Common myeloid progenitor, CD34-positive (primary cell): ENCODE data around the gene MYBPHL.
"Not testable (repeated sequence)": the region's sequence is repeated elsewhere in the genome, so short reads cannot be mapped to it uniquely, and the experiment has no call there.

Source experiments
- CTCF ChIA-PET: fragments of 350-600 bp; sonication (Branson Sonifier 250); formaldehyde crosslinking; loops from one replicate; lab custom pipeline; 2021; ENCODE audit warnings: antibody characterized with exemption; lab: Charles Lee
- POLR2A ChIA-PET: fragments of 350-600 bp; sonication (Branson Sonifier 250); formaldehyde crosslinking; loops from one replicate; lab custom pipeline; 2021; ENCODE audit warnings: antibody characterized with exemption; lab: Charles Lee
- DNase-seq, 3 donors: peaks; one replicate each; pipeline versions ENCODE4 v3.0.0 to v3.0.0-alpha.2; 2013
- H3K27ac ChIP-seq, 2 experiments: 1 replicate in 1 of 2; 2 replicates in 1 of 2; pipeline ENCODE4 v1.7.0; 2013; ENCODE audit warnings: inconsistent platforms in 2 of 2, low read length in 2 of 2, mild to moderate bottlenecking in 2 of 2, low read depth in 1 of 2, moderate library complexity in 1 of 2; ENCODE audit not compliant: severe bottlenecking in 2 of 2, insufficient read depth in 1 of 2, poor library complexity in 1 of 2
- H3K27me3 ChIP-seq, 5 experiments: replicated peaks in 2 of 5; 1 replicate in 3 of 5; 2 replicates in 2 of 5; pipeline versions ENCODE4 v1.6.1 to v1.7.0; 2013; ENCODE audit warnings: low read length in 4 of 5, mild to moderate bottlenecking in 2 of 5, moderate library complexity in 2 of 5, inconsistent platforms in 1 of 5; ENCODE audit not compliant: insufficient read depth in 5 of 5, control insufficient read depth in 4 of 5
- H3K36me3 ChIP-seq, 4 experiments: 1 replicate in 2 of 4; 2 replicates in 2 of 4; pipeline versions ENCODE4 v1.6.1 to v1.7.0; 2013; ENCODE audit warnings: low read length in 3 of 4, control low read depth in 1 of 4, mild to moderate bottlenecking in 1 of 4; ENCODE audit not compliant: control insufficient read depth in 4 of 4, insufficient read depth in 4 of 4
- H3K4me1 ChIP-seq, 4 experiments: 1 replicate in 3 of 4; 2 replicates in 1 of 4; pipeline versions ENCODE4 v1.6.1 to v1.7.1; 2013; ENCODE audit warnings: low read length in 3 of 4, mild to moderate bottlenecking in 3 of 4, control low read depth in 1 of 4, inconsistent platforms in 1 of 4, moderate library complexity in 1 of 4; ENCODE audit not compliant: control insufficient read depth in 4 of 4, insufficient read depth in 4 of 4; ENCODE audit errors: control extremely low read depth in 1 of 4
- H3K4me3 ChIP-seq, 7 experiments: 1 replicate in 4 of 7; 2 replicates in 3 of 7; pipeline versions ENCODE4 v1.5.1 to v1.7.0; 2013; ENCODE audit warnings: mild to moderate bottlenecking in 7 of 7, low read length in 6 of 7, moderate library complexity in 6 of 7, inconsistent platforms in 2 of 7, low read depth in 2 of 7, control low read depth in 1 of 7; ENCODE audit not compliant: insufficient read depth in 4 of 7, control insufficient read depth in 1 of 7; ENCODE audit errors: extremely low read depth in 1 of 7
- H3K9me3 ChIP-seq, 5 experiments: 1 replicate in 4 of 5; 2 replicates in 1 of 5; pipeline versions ENCODE4 v1.6.1 to v1.7.1; 2013; ENCODE audit warnings: low read length in 4 of 5, mild to moderate bottlenecking in 2 of 5, inconsistent platforms in 1 of 5, low read depth in 1 of 5, moderate library complexity in 1 of 5; ENCODE audit not compliant: control insufficient read depth in 4 of 5, insufficient read depth in 2 of 5; ENCODE audit errors: control extremely low read depth in 1 of 5
- WGBS: methylation state at CpG from one replicate; pipeline ENCODE4 v1.1.5; 2013; ENCODE audit not compliant: insufficient coverage; 5-methylcytosine and 5-hydroxymethylcytosine counted together

The MYBPHL gene

DNA sequence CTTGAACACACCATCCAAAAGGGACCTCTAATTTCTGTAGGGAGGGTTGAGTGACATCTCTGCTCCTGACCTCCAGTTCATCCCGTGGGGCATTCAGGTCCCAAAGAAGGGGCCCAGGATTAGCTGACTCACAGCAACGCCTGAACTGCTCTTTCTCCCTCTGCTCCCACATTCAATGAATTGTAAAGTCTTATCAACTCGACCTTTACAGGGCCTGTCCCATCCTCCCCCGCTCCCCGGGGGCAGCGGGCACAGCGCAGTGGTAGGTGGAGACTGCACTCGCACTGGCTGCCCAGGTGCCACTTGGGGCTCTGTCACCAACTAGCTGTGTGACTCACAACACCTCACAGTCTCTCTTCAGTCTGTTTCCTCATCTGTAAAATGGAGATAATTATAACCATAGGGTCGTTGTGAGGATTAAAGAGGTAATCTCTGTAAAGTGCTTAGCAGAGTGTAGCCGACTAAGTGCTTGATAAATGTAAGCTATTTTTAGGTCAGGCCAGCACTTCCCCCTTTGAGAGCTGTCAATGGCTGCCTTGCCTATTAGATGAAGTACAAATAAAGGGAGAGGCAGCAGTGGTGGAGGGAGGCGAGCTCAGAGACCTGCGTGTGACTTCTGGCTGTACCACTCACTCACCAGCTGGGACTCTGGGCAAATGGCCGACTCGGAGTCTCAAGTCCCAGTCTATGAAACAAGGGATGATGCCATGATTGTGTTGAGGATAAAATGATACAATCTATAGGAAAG is 637 bp upstream of the MYBPHL start:
- Histone ChIP-seq H3K4me3 (no peak overlapping the region), H3K36me3 (no peaks in the 10 kb centered on the region), H3K4me1 (peaks cover 0 to 16% (median 4%) of the 10 kb centered on the region in 4 experiments), H3K9me3 (no peaks in the 10 kb centered on the region), H3K27ac (no peak overlapping the region), H3K27me3 (peaks cover 0 to 14% (median 2%) of the 10 kb centered on the region in 5 experiments)
- WGBS, result 50% methylated on average over 8 of the region's 14 CpGs
- ChIA-PET POLR2A (interaction anchor here (0.6 kb wide), 1 partner anchor 29 kb away, joined by 3 read pairs; no protein-coding TSS in a partner anchor), CTCF (interaction anchor here (1.0 to 3.1 kb wide), 4 partner anchors 10 to 29 kb away, joined by 4 to 17 read pairs (median 6); no protein-coding TSS in a partner anchor)
- peak in 2 of 3 donors; percentile 26 to 40 for DNase-seq

DNA sequence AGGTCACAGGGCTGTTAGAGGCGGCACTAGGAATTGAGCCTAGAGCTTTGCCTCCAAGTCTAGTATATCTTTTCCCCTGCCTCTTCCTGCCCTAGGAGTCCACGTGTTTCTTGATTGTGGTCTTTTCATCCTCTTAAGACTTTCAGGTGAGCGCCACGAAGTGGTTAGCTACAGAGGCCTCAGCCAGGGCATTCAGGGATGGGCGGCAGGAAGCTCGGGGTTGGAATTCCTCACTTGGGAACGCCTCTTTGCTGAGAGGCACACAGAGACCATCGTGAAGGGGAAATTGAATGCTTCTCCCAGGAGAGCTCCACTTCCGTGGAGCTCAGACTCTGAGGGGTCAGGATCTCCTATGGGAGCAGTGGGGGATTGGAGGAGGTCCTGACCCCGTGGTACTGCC is 820 bp downstream of the MYBPHL start:
- H3K27ac ChIP-seq, result not testable (repeated sequence)
- 97% methylated on average over 5 of the region's 10 CpGs for WGBS
- CTCF ChIA-PET, result interaction anchor here (0.5 to 2.5 kb wide), 4 partner anchors 16 to 134 kb away, joined by 3 to 8 read pairs (median 3); no protein-coding TSS in a partner anchor

DNA sequence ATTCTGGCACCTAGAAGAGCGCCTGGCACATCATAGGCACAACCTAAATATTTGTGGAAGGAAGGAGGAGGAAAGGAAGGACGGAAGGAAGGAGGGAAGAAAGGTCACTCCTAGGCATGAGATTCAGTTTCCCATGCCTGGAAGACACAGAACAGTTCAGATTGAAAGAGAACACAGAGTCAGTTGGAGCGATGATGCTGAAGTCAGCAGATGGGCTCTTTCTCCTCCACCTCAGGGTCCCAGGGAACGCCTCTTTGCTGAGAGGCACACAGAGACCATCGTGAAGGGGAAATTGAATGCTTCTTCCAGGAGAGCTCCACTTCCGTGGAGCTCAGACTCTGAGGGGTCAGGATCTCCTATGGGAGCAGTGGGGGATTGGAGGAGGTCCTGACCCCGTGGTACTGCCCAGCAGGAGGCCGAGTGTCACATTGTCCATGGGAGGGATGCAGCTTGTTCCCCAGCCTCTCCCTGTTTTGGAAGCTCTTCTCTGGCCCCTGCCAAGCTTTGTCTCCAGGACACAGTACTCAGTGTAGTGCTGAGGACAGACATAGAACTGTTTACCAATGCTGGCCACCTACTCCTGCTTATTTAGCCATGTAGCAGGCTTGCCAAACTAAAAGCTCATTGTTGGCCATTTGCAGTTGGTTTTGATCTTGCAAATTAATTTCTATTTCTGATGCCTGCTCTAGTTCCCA is 2.4 kb downstream of the MYBPHL start:
- 86% methylated on average over 2 of the region's 8 CpGs for WGBS

More for the DNA sequence above, 820 bp downstream of the MYBPHL start:
- DNase-seq, H3K4me3 ChIP-seq, H3K9me3 ChIP-seq, H3K36me3 ChIP-seq, POLR2A ChIA-PET: not testable (repeated sequence)
- peaks cover 0 to 16% (median 4%) of the 10 kb centered on the region in 4 experiments for H3K4me1 ChIP-seq
- peaks cover 0 to 18% (median 2%) of the 10 kb centered on the region in 5 experiments for H3K27me3 ChIP-seq

DNA sequence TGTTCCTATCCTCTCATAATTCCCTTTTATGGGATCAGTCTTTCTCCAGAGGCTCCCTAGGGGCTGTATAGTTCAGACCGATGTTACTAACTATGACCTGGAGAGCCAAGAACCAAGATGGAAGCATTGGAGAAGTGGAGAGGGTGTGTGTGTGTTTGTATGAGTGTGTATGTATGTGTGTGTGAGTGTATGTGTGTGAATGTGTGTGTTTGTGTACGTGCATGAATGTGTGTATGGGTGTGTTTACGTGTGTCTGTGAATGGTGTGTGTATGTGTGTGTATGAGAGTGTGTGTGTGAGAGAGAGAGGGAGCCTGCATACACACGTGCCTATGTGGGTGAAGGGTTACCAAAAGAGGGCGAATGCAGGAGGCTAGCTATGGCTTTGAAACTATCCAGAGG is 4.9 kb downstream of the MYBPHL start:
- 100% methylated on average over 5 of the region's 5 CpGs for WGBS
- POLR2A ChIA-PET, result no interaction called here

More for the DNA sequence above, 2.4 kb downstream of the MYBPHL start:
- POLR2A ChIA-PET, result no interaction called here
- no peak overlapping the region for H3K4me3 ChIP-seq
- no peak for DNase-seq
- CTCF ChIA-PET, result interaction anchor here (1.1 to 2.5 kb wide), 3 partner anchors 22 to 40 kb away, joined by 3 to 8 read pairs (median 7); partner anchors contain the start of gene PSRC1
- H3K4me1 ChIP-seq, result peaks cover 0 to 16% (median 4%) of the 10 kb centered on the region in 4 experiments
- no peaks in the 10 kb centered on the region for H3K36me3 ChIP-seq
- H3K27me3 ChIP-seq, result peaks cover 0 to 31% (median 2%) of the 10 kb centered on the region in 5 experiments
- no peaks in the 10 kb centered on the region for H3K9me3 ChIP-seq
- H3K27ac ChIP-seq, result no peak overlapping the region

DNA sequence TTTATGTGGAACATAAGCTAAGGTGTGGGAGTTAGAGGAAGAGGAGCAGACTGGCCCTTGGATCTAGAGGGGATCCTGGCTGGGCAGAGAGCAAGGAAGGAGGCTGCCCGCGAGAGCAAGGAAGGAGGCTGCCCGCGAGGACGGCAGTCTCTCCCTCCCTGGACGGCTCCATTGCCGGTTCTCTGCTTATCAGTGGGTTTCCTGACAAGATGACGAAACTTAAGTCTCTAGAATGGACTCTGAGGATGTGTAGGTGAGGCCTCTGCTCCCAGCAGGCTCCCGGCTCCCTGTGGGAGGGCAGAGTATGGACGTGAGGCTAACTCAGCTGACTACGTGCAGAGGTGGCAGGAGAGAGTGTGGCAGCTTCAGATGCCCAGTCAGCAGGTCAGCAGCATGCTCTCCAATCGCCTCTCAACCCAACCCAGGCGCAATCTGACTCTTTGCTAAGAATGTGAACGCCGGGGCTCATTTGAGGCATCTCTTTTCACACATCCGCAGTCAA is 6.1 kb downstream of the MYBPHL start:
- ChIA-PET CTCF (no interaction called here), POLR2A (no interaction called here)
- no peaks in the 10 kb centered on the region for H3K36me3 ChIP-seq
- H3K27ac ChIP-seq, result no peak overlapping the region
- no peaks in the 10 kb centered on the region for H3K9me3 ChIP-seq
- H3K4me1 ChIP-seq, result no peaks in the 10 kb centered on the region
- DNase-seq, result no peak
- H3K4me3 ChIP-seq, result no peak overlapping the region
- WGBS, result 82% methylated on average over 10 of the region's 16 CpGs
- H3K27me3 ChIP-seq, result peaks cover 0 to 33% (median 2%) of the 10 kb centered on the region in 5 experiments

More for the DNA sequence above, 4.9 kb downstream of the MYBPHL start:
- H3K9me3 ChIP-seq, result no peaks in the 10 kb centered on the region
- H3K27ac ChIP-seq, result no peak overlapping the region
- no peak overlapping the region for H3K4me3 ChIP-seq
- peaks cover 0 to 33% (median 2%) of the 10 kb centered on the region in 5 experiments for H3K27me3 ChIP-seq
- CTCF ChIA-PET, result no interaction called here
- DNase-seq, result no peak
- peaks cover 0 to 3% (median 0%) of the 10 kb centered on the region in 4 experiments for H3K4me1 ChIP-seq
- no peaks in the 10 kb centered on the region for H3K36me3 ChIP-seq

DNA sequence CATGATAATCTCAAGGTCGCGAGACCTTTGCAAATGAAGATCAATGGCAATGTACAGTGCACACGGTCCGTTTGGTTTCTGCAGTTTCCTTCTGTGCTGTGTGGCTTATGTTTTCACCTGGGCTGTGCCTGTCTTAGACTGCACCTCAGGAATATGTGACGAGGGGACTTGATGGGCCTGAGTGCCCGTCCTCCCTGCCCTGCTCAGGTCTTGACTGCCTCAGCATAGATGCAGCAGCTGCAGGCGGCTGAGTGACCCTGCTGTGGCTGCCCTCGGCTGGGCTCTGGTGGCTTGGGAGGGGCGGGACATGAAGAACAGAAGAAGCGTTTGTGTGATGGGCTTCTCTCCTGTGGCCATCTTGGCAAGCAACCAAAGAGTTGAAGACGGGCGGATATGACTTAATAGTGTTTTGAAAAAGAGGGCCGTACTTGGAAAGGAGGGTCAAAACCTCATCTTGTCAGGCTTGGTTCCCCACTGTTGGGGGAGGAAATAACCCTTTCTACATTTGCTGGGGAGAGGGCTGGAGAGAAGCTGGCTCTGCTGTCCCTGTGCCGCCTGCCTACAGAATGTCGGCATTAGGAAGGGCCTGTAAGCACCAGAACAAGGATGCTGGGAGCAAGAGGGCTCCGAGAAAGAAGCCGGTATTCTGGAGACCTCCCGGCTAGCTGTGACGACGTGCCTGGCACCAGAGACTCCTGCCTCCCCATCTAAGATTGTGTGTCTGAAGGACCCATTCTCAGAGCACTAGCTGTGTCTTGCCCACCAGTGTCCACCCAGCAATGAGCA is 7.1 kb downstream of the MYBPHL start:
- Histone ChIP-seq H3K27me3 (peaks cover 0 to 36% (median 2%) of the 10 kb centered on the region in 5 experiments), H3K36me3 (no peaks in the 10 kb centered on the region), H3K4me3 (no peak overlapping the region), H3K27ac (no peak overlapping the region), H3K4me1 (peaks cover 0 to 3% (median under 1%) of the 10 kb centered on the region in 4 experiments), H3K9me3 (no peaks in the 10 kb centered on the region)
- no peak for DNase-seq
- ChIA-PET CTCF (no interaction called here), POLR2A (no interaction called here)
- WGBS, result 93% methylated on average over 18 of the region's 20 CpGs
